Inferior parietal cortex (tissue), 1 donor: ENCODE data around the gene VRK2.
"Not testable (repeated sequence)": the region's sequence is repeated elsewhere in the genome, so short reads cannot be mapped to it uniquely, and the experiment has no call there.

Experiments
- DNase-seq: peaks from one replicate; pipeline ENCODE4 v3.0.0-alpha.2; 2016; ENCODE audit errors: extremely low spot score

VRK2 gene

DNA sequence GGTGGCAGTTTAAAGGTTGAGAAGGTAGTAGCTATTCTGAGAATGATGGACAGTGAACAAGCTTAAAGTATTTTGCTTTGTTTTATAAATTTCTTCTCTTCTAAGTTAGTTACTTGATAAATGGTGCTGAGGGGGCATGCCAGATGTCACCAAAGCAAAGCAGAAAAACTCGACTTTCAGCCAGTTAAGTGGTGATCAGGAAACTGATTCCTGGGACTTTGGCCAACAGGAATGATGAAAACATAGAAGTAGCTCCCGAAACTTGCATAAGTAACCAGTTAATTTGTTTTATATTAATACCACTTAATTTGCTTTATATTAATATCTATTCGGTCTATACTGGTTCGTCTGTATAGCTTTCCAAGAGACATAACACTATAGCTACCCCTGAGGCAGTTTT is 111.9 kb downstream of the VRK2 start:
- no peak for DNase-seq

DNA sequence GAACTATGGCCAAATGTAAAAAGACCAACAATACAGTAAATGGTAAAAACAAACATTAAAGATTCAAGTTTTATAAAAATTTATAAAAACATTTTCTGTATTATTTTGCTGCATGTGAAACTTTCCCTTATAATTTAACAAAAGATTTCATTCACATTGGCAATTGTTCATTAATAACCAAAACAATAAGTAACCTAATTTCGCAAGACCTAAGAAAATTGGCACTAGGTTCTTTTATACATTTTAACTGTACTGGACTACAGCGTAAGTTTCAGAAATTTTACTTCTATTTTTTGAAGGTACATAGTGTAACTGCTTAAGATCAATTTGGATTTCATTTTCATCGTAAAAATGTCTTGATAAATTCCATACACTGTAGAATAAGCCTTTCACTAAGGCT is 117.3 kb downstream of the VRK2 start:
- no peak for DNase-seq

DNA sequence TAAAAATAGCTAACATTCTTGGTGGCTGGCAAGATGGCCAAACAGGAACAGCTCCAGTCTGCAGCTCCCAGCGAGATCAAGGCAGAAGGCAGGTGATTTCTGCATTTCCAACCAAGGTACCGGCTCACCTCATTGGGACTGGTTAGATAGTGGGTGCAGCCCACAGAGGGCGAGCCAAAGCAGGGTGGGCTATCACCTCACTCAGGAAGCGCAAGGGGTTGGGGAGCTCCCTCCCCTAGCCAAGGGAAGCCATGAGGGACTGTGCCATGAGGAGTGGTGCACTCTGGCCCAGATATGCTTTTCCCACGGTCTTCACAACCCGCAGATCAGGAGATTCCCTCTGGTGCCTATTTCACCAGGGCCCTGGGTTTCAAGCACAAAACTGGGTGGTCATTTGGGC is 121.5 kb downstream of the VRK2 start:
- not testable (repeated sequence) for DNase-seq

DNA sequence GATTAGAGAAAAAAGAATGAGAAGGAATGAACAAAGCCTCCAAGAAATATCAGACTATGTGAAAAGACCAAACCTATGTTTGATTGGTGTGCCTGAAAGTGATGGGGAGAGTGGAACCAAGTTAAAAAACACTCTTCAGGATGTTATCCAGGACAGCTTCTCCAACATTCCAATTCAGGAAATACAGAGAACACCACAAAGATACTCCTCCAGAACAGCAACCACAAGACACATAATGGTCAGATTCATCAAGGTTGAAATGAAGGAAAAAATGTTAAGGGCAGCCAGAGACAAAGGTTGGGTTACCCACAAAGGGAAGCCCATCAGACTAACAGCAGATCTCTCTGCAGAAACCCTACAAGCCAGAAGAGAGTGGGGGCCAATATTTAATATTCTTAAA is 123.2 kb downstream of the VRK2 start:
- DNase-seq: not testable (repeated sequence)

GRCh38 chr2:58170334-58170933 is 123.8 kb downstream of the VRK2 start:
- DNase-seq: not testable (repeated sequence)

- DNase-seq: not testable (repeated sequence)
Observed at GRCh38 chr2:58171831-58172230, 125.2 kb downstream of the VRK2 start.

DNA sequence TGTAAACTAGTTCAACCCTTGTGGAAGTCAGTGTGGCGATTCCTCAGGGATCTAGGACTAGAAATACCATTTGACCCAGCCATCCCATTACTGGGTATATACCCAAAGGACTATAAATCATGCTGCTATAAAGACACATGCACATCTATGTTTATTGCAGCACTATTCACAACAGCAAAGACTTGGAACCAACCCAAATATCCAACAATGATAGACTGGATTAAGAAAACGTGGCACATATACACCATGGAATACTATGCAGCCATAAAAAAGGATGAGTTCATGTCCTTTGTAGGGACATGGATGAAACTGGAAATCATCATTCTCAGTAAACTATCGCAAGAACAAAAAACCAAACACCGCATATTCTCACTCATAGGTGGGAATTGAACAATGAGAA is 130.6 kb downstream of the VRK2 start:
- DNase-seq: not testable (repeated sequence)

GRCh38 chr2:58180175-58180574 is 133.6 kb downstream of the VRK2 start:
- DNase-seq: not testable (repeated sequence)

GRCh38 chr2:58180635-58181034 is 134.0 kb downstream of the VRK2 start:
- DNase-seq: no peak

GRCh38 chr2:58182527-58182926 is 135.9 kb downstream of the VRK2 start:
- no peak for DNase-seq

DNA sequence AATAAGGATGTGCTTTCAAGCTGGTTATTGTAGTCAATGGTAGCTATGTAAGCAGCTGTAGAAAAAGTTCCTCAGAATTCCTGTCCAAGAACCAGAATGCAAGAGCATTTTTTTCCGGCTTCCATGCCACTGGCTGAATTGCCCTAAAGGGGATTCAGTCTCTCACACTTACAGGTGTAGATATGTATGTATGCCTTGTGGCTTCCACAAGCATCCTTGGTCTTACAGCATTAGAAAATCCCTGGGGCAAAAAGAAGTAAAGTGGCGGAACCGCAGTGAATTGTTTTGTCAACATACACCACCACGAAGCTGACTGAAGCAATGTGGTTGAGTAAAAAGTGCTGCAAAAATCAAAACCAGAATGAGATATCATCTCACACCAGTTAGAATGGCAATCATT is 139.9 kb downstream of the VRK2 start:
- no peak for DNase-seq

- not testable (repeated sequence) for DNase-seq
Observed at GRCh38 chr2:58187022-58187421, 140.4 kb downstream of the VRK2 start.

GRCh38 chr2:58194458-58194857 is 147.9 kb downstream of the VRK2 start:
- no peak for DNase-seq

- no peak for DNase-seq
Observed at GRCh38 chr2:58195662-58196061, 149.1 kb downstream of the VRK2 start.

GRCh38 chr2:58197894-58198293 is 151.3 kb downstream of the VRK2 start:
- DNase-seq: no peak

DNA sequence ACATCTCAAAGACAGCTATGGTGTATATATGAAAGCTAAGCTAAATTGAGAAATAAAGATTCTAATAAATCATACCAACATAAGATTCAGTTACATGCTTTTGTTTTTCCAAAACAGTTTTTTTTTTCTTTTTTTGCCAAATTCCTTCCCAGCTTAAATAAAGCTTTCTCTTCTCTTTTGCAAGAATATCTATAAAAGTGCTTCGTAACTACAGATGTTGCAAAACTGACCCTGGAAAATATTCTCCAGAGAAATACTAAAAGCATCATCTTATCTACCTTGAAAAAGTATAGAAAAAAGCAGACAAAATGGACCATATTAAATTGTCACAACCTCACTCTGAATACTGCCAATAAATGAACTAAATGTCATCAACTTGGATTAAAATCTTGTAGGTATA is 155.8 kb downstream of the VRK2 start:
- no peak for DNase-seq

DNA sequence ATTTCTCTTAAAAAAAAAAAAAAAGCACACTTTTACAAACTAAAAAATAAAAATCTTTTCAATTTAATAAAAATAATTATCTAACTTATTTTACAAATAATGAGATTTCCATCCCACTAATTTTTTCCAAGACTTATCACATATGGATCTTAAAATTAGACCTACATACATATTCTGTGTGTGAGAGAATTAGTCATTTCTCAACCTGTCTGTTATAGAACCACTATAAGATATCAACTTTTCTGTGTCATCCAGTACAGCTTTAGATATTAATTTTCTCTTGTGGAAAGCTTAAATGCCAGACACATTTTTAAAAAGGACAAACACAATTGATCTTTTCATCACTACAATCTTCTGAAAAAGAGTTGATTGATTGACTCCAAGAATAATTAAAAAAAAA is 156.4 kb downstream of the VRK2 start:
- DNase-seq: no peak

DNA sequence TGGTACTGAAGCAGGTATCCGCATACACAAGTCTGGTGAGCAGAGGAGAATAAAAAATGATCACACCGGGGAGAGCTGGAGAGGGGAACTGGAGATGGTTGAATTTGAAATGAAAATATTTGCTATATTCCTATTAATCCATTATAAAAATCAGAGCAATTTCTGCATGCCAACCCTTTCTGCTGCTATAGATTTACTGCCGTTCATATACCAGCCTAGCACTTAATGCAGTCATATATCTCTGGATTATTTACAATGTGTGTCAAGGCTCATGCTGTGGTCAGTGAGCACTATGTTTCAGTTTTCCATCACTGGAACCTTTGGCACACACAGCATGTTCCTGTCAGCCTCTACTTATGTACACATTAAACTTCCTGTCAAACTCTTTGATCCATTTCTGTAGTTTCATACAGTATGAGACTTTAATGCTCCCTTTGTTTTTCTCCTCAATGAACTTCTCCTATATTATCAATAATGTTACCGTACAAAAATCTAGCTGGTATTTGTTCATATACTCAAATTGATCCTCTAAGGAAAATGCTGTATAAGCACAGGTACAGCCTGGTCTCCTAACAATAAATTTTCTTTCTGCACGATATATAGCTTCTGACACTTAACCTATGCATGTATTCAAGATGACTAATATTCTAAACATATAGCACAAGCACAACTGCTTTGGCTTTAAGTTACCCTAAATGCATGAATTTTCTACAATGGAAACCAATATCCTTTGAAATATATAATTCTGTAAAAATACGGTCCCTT is 157.8 kb downstream of the VRK2 start:
- DNase-seq: no peak

GRCh38 chr2:58206785-58207184 is 160.2 kb downstream of the VRK2 start:
- DNase-seq: no peak

GRCh38 chr2:58207189-58207588 is 160.6 kb downstream of the VRK2 start:
- DNase-seq: no peak
